Activated T-cell treated with anti-CD3 and anti-CD28 coated beads for 4 hours (primary cell): ENCODE measurements around the gene PHAF1.
A peak's percentile ranks its signal among the peaks of the same experiment; 100 is the strongest.

ENCODE experiments used
- DNase-seq: peaks from one replicate; pipeline ENCODE4 v3.0.0-alpha.2; 2020

Gene PHAF1

GRCh38 chr16:67148656-67149275 is 39.0 kb downstream of the PHAF1 start:
- DNase-seq = no peak

GRCh38 chr16:67149276-67150046 is 39.7 kb downstream of the PHAF1 start:
- DNase-seq = no peak

GRCh38 chr16:67150047-67150832 is 40.5 kb downstream of the PHAF1 start:
- peak; percentile 51 for DNase-seq

GRCh38 chr16:67150833-67151396 is 41.2 kb downstream of the PHAF1 start, which contains the start of gene B3GNT9:
B3GNT9 (minus strand) TSS chr16:67150998; CDS start chr16:67150485, 513 bp downstream.
- no peak for DNase-seq

- DNase-seq = no peak
Measured at GRCh38 chr16:67151431-67152097, 41.8 kb downstream of the PHAF1 start.

GRCh38 chr16:67154578-67155294 is 45.0 kb downstream of the PHAF1 start:
- no peak for DNase-seq

- DNase-seq = peak; percentile 67
Measured at GRCh38 chr16:67155295-67156142, 45.8 kb downstream of the PHAF1 start.

- no peak for DNase-seq
Measured at GRCh38 chr16:67156143-67156844, 46.6 kb downstream of the PHAF1 start.

GRCh38 chr16:67157106-67157748 is 47.5 kb downstream of the PHAF1 start:
- no peak for DNase-seq

- no peak for DNase-seq
Measured at GRCh38 chr16:67157892-67158635, 48.3 kb downstream of the PHAF1 start.

GRCh38 chr16:67158637-67159600 is 49.2 kb downstream of the PHAF1 start:
- DNase-seq = peak; percentile 71

- DNase-seq = no peak
Measured at GRCh38 chr16:67161595-67162058, 51.9 kb downstream of the PHAF1 start.

GRCh38 chr16:67162506-67163163 is 52.9 kb downstream of the PHAF1 start:
- DNase-seq = no peak

- no peak for DNase-seq
Measured at GRCh38 chr16:67163164-67163998, 53.6 kb downstream of the PHAF1 start.

GRCh38 chr16:67163999-67164558 is 54.3 kb downstream of the PHAF1 start:
- DNase-seq = no peak

- DNase-seq = no peak
Measured at GRCh38 chr16:67164599-67165061, 54.9 kb downstream of the PHAF1 start, which contains the start of gene HSF4. HSF4 (plus strand) TSS chr16:67164745; CDS start chr16:67164812, 67 bp downstream.
